GM19463 (cell line): ENCODE data around the gene ZNF638.
"Not testable (repeated sequence)": the region's sequence is repeated elsewhere in the genome, so short reads cannot be mapped to it uniquely, and the experiment has no call there.

Experiments used
- ATAC-seq: cut with Tn5 transposase; IDR thresholded peaks from one replicate; pipeline ENCODE4 v1.9.1; 2021; ENCODE audit warnings: mild to moderate bottlenecking, moderate library complexity; ENCODE audit not compliant: unreplicated experiment

Gene ZNF638, protein sequence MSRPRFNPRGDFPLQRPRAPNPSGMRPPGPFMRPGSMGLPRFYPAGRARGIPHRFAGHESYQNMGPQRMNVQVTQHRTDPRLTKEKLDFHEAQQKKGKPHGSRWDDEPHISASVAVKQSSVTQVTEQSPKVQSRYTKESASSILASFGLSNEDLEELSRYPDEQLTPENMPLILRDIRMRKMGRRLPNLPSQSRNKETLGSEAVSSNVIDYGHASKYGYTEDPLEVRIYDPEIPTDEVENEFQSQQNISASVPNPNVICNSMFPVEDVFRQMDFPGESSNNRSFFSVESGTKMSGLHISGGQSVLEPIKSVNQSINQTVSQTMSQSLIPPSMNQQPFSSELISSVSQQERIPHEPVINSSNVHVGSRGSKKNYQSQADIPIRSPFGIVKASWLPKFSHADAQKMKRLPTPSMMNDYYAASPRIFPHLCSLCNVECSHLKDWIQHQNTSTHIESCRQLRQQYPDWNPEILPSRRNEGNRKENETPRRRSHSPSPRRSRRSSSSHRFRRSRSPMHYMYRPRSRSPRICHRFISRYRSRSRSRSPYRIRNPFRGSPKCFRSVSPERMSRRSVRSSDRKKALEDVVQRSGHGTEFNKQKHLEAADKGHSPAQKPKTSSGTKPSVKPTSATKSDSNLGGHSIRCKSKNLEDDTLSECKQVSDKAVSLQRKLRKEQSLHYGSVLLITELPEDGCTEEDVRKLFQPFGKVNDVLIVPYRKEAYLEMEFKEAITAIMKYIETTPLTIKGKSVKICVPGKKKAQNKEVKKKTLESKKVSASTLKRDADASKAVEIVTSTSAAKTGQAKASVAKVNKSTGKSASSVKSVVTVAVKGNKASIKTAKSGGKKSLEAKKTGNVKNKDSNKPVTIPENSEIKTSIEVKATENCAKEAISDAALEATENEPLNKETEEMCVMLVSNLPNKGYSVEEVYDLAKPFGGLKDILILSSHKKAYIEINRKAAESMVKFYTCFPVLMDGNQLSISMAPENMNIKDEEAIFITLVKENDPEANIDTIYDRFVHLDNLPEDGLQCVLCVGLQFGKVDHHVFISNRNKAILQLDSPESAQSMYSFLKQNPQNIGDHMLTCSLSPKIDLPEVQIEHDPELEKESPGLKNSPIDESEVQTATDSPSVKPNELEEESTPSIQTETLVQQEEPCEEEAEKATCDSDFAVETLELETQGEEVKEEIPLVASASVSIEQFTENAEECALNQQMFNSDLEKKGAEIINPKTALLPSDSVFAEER (N-terminal part only)

DNA sequence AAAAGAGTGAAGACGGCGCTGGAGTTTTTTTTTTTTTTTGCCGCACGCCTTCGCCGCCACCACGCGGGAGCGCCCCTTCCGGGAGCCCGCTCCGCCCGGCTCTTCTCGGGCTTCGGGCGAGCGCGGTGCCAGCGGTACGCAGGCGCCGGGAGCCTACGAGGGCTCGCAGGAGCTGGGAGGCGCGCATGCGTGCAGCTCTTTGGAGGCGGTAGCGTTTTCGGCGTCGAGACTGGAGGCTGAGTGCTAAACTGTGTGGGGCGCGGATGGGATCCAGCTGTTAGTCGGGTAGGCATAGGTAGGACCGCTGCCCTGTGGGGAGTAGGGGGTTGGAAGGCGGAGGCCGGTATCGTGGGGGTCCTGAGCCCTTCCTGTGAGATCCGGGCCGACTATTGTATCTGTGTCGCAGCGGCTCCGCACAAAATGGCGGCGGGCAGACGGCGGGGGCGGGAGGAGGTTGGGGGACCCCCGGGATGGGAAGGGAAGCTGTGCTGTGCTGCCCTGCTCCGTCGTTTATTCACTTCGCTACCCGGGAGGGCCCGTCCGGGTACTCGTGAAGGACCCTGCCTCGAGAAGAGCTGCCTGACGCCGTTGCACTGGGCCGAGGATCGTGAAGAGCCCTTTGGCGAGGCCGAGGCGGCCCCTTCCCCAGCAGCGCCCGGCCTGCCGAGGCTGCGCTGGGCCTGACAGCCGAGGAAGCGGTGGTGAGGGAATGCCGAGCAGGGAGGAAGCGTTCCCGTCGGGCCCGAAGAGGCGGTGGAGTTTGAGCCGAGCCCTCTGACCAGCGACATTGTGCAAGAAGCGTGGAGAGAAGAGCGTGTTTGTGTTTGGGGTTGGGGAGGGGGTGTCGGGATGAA is at the start of gene ZNF638:
Gene ZNF638, plus strand, starts transcription at position 202 of the 854 bp plus-strand sequence. CDS start 17,173 bp downstream, outside the sequence.
- ATAC-seq: peak; percentile 97

DNA sequence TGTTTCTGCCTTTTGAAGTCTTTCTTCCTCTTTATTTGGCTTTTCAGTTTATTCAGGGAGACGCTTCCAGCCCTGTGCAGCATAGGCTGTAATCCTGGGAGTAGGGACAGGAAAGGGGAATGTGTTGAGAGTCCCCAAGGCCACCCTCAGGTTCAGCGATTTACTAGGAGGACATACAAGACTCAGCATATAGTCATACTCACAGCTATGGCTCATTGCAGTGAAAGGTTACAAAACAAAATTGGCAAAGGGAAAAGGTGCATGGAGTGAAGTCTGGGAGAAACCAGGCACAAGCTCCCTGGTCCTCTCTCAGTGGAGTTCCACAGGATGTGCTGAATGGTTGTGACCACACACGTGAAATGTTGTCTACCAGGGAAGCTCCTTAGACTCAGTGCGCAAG is 49.6 kb upstream of the ZNF638 start:
- ATAC-seq: no peak

DNA sequence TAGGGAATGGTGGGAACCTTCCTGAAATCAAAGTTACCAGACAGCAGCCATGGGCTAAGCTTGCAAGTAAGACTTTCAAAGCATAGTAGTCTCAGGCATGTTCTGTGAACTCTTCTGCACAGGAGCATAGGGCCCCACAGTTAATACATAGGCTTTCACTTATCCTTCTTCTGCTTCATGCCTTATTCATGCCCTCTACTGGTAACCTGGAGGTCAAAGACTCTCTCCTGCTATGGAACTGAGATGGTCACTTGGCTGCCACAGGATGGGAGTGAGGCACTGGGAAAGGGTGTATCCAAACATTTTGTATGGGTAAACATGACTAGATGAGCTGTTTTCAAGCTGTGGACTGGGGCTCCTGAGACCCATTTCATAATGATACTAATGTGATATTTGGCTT is 49.1 kb upstream of the ZNF638 start:
- ATAC-seq: peak; percentile 57

- no peak for ATAC-seq
Observed at GRCh38 chr2:71283131-71283530, 48.5 kb upstream of the ZNF638 start.

- no peak for ATAC-seq
Observed at GRCh38 chr2:71285706-71286105, 45.9 kb upstream of the ZNF638 start.

DNA sequence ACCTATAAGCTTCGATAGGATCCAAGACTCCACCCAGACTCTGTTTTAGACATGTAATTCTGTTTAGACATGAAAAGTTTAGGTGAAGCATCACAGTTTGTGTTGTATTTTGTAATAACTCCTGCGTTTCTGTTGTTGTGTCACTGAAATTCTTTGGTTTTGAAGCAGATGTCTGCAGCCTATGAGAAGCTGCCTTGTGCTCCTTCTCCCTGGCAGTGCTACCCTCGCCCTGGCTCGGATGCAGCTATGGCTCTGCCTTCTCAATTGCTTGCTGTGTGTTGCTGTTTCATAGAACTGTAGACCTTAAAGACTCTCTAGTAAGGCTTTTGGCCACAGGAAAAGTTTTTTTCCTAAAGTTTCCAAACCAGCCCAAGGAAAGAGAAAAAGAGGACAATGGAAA is 40.2 kb upstream of the ZNF638 start:
- no peak for ATAC-seq

DNA sequence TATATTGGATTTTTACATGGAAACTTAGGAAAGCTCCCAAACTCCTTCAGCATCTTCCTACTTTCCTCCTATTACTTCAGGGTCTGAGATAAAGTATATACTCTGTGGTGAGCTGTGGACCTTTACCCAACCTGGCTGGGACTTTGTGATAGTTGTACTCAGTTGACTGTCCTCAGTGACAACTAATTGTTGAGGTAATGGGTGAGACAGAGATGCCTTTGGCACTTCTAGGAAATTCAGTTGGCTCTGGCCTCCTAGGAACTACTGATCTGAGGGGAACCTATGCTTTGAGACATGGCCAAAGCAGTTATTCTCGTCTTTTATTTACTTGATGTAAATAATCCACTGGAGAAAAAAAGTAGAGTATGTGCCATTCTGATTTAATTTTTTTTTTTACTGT is 39.4 kb upstream of the ZNF638 start:
- ATAC-seq: no peak

- ATAC-seq: no peak
Observed at GRCh38 chr2:71298914-71299313, 32.7 kb upstream of the ZNF638 start.

- ATAC-seq: no peak
Observed at GRCh38 chr2:71299507-71299906, 32.1 kb upstream of the ZNF638 start.

DNA sequence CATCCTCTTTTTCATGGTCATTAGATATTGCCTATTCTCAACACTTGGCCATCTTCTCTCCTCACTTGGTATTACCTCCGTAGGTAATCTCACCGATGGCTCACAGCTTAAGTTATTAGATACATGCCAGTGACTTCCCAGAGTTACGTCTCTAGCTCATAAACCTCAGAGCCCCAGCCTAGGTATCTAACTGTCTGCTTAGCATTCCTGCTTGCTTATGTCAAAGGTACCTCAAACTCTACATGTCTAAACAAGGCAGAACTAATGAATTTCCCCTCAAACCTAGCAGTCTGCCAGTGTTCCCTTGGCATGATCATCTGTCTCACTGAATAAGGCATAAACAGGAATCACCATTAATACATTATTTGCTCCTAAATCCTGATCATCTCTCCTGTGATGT is 27.7 kb upstream of the ZNF638 start:
- ATAC-seq: no peak

- no peak for ATAC-seq
Observed at GRCh38 chr2:71306762-71307161, 24.8 kb upstream of the ZNF638 start.

GRCh38 chr2:71313016-71313766 is 18.4 kb upstream of the ZNF638 start:
- ATAC-seq: no peak

DNA sequence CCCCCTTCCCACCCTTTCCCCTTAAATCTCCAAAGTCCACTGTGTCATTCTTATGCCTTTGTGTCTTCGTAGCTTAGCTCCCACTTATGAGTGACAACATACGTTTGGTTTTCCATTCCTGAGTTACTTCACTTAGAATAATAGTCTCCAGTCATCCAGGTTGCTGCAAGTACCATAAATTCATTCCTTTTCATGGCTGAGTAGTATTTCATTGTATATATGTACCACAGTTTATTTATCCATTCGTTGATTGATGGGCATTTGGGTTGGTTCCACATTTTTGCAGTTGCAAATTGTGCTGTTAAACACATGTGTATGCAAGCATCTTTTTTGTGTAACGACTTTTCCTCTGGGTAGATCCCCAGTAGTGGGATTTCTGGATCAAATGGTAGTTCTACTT is 14.5 kb upstream of the ZNF638 start:
- ATAC-seq: no peak

- ATAC-seq: not testable (repeated sequence)
Observed at GRCh38 chr2:71317900-71318299, 13.7 kb upstream of the ZNF638 start.

DNA sequence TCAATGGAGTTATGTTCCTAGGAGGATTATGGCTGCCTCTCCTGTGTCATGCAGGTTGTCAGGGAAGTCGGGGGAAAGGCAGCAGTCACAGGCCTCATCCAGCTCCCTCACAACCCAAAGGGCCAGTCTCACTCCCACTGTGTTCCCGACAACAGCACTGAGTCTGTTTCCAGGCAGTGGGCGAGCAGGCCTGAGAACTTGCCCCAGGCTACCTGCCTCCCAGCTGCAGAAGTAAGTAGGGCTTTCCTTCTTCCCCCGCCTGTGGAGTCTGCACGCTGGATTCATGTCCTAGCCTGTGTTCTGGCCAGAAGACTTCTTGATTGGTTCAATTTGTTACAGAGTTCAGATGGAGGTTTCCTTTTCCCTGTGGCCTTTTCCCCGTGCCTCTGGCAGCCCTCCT is 8.2 kb upstream of the ZNF638 start:
- no peak for ATAC-seq

GRCh38 chr2:71326968-71327367 is 4.6 kb upstream of the ZNF638 start:
- ATAC-seq: no peak

DNA sequence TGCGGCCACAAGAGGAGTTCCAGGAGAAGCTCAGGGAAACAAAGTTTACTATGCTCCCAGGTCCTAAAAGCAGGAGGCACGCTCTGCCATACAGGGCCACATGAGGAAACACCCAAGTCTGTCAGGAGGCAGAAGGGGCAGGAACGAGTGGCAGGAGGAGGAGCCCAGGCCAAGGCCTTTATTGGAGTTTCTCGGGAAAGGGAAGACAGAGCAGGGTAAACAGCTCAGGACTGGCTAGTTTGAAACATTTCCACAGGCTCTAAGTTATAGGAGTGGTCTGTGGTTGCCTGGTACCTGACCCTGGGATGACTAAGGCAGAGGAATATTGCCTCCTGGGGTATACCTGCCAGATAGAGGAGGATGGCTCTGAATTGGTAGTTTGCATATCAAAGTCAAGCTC is 3.7 kb upstream of the ZNF638 start:
- ATAC-seq: no peak

DNA sequence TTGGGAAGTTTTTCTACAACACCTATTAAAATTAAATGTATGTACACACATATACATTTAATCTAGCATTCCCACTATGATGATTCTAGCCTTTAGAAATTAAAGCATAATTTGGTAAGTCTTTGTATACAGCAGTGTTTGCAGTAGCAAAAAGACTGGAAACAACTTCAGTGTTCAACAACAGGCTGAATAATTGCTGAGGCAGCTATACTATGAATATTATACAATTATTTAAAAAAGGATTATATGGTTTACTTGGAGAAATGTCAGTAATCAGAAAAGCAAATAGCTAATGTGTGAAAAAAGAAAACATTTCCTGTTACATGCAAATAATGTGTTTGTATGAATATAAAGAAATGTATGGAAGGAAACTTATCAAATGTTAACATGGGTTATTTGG is 1.4 kb upstream of the ZNF638 start:
- ATAC-seq: no peak

DNA sequence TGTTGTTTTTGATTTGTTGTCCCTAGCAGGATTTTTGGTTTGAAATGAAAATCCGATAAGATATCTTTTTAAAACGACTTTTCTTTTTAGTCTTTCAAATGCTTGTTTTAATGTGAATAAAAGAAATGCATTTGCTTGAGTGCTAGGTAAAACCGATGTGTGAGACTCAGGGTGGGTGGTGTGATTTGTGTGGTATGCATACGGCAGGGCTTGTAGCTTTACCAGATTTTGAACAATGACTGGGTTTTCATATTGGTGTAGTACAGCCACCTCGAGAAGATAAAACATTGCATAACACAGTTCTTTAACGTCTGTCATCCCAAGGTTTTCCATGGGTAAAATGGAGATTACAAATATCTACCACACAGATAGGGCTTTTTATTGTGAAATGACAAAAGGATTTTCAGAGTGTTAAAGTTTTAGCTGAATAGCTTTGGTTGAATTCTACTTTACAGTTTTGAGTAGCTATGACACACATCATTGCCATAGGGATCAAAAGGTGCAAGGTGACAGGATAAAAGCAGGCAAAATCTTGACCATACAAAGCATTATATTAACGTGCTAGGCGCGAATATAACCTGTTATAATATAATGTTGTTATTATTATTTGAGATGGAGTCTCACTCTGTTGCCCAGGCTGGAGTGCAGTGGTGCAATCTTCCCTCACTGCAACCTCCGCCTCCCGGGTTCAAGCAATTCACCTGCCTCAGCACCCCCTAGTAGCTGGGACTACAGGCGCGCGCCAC is 824 bp upstream of the ZNF638 start:
- no peak for ATAC-seq
